WERI-Rb-1 (cell line): Measurements from ENCODE around the gene SLC39A5.
"Not testable (repeated sequence)": the region's sequence is repeated elsewhere in the genome, so short reads cannot be mapped to it uniquely, and the experiment has no call there.

Source experiments
- DNase-seq: peaks from one replicate; pipeline ENCODE4 v3.0.0-alpha.2; 2020
- H3K27ac ChIP-seq: fragments of 250-450 bp; sonication (Bioruptor Pico); 2 replicates; pipeline ENCODE4 v1.5.1; 2020; ENCODE audit warnings: mild to moderate bottlenecking, moderate library complexity
- H3K27me3 ChIP-seq: fragments of 250-450 bp; sonication (Bioruptor Pico); 2 replicates; pipeline ENCODE4 v1.5.1; 2021; ENCODE audit warnings: mild to moderate bottlenecking, low read depth, moderate library complexity; ENCODE audit not compliant: insufficient read depth, severe bottlenecking
- H3K36me3 ChIP-seq: fragments of 250-450 bp; sonication (Bioruptor Pico); 2 replicates; pipeline ENCODE4 v1.5.1; 2020; ENCODE audit warnings: mild to moderate bottlenecking, moderate library complexity
- H3K4me3 ChIP-seq: 2 replicates; pipeline ENCODE4 v1.5.1; 2011; ENCODE audit warnings: low read depth, mild to moderate bottlenecking, control low read depth, low read length
- H3K9me3 ChIP-seq: fragments of 250-450 bp; sonication (Bioruptor Pico); 2 replicates; pipeline ENCODE4 v1.5.1; 2021; ENCODE audit warnings: mild to moderate bottlenecking, moderate library complexity; ENCODE audit not compliant: severe bottlenecking
- TF ChIP-seq, protein P1 (sequence below): IDR thresholded peaks from 2 replicates; pipeline ENCODE4 v1.5.1; 2011; ENCODE audit warnings: low read depth, mild to moderate bottlenecking, control low read depth, inconsistent platforms, low read length

The SLC39A5 gene

GRCh38 chr12:56189918-56190694 is 39.7 kb upstream of the SLC39A5 start:
- peak overlapping the region; percentile 99 for H3K4me3 ChIP-seq
- TF ChIP-seq, protein P1, sequence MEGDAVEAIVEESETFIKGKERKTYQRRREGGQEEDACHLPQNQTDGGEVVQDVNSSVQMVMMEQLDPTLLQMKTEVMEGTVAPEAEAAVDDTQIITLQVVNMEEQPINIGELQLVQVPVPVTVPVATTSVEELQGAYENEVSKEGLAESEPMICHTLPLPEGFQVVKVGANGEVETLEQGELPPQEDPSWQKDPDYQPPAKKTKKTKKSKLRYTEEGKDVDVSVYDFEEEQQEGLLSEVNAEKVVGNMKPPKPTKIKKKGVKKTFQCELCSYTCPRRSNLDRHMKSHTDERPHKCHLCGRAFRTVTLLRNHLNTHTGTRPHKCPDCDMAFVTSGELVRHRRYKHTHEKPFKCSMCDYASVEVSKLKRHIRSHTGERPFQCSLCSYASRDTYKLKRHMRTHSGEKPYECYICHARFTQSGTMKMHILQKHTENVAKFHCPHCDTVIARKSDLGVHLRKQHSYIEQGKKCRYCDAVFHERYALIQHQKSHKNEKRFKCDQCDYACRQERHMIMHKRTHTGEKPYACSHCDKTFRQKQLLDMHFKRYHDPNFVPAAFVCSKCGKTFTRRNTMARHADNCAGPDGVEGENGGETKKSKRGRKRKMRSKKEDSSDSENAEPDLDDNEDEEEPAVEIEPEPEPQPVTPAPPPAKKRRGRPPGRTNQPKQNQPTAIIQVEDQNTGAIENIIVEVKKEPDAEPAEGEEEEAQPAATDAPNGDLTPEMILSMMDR: no peak

GRCh38 chr12:56190695-56191155 is 39.1 kb upstream of the SLC39A5 start:
- TF ChIP-seq, protein P1: no peak
- no peak for DNase-seq
- H3K27ac ChIP-seq: peak overlapping the region; percentile 84
- no peaks in the 10 kb centered on the region for H3K9me3 ChIP-seq
- peaks cover 23% of the 10 kb centered on the region for H3K36me3 ChIP-seq
- peak overlapping the region; percentile 99 for H3K4me3 ChIP-seq
- H3K27me3 ChIP-seq: no peaks in the 10 kb centered on the region

More at GRCh38 chr12:56189918-56190694, 39.7 kb upstream of the SLC39A5 start:
- Histone ChIP-seq H3K9me3 (no peaks in the 10 kb centered on the region), H3K27ac (peak overlapping the region; percentile 84), H3K36me3 (peaks cover 29% of the 10 kb centered on the region), H3K27me3 (no peaks in the 10 kb centered on the region)
- DNase-seq: peak; percentile 88

DNA sequence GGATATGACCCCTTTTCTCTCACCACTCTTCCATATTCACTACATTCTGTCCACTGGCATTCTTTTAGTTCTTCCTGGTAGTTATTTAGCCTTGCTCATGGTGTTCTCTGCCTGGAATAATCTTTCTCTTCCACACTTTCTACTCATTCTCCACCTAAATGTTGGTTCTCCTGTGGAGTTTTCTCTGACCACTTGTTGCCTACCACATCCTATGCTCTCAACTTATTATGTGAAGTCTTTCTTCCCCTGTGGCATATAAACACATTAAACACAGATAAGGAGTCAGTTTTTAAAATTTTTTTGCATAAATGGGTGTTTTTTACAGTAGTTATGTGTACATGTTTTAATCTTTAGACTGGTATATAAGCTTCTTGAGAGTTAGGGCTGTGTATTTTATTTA is 37.3 kb upstream of the SLC39A5 start:
- peaks cover 7% of the 10 kb centered on the region; the same call in 1 of the 2 replicates for H3K36me3 ChIP-seq
- no peak overlapping the region for H3K4me3 ChIP-seq
- no peak overlapping the region for H3K27ac ChIP-seq
- no peaks in the 10 kb centered on the region for H3K9me3 ChIP-seq
- TF ChIP-seq, protein P1: no peak
- no peak for DNase-seq
- no peaks in the 10 kb centered on the region for H3K27me3 ChIP-seq

DNA sequence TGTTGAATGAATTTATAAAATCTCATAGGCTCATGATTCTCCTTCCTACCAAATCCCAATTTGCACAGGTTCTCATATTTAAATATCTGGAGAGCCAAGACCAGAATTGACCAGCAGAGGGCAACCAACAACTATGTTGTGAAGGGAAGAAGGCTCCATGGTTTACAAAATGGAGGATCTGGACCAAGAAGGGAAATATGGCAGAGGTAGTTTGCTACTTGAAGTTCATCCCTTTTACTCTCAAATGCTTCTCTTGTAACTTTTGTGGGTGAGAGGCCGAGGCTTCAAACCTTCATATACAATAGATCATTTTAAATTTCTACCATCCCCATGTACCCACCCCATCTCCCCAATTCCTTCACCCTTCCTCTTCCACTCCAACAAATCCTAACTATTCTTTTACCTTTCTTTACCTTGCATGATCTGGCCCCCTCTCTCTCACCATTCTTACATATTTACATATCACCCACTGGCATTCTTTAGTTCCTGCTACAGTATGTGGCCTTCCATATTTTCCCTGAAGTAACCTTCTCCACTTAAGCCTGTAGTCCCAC is 36.7 kb upstream of the SLC39A5 start:
- Histone ChIP-seq H3K4me3 (no peak overlapping the region), H3K9me3 (no peaks in the 10 kb centered on the region), H3K27me3 (no peaks in the 10 kb centered on the region), H3K36me3 (peaks cover 4% of the 10 kb centered on the region; the same call in 1 of the 2 replicates), H3K27ac (no peak overlapping the region)
- TF ChIP-seq, protein P1: peak; percentile 67
- peak; percentile 78 for DNase-seq

GRCh38 chr12:56196818-56197550 is 32.9 kb upstream of the SLC39A5 start:
- not testable (repeated sequence) for DNase-seq, H3K9me3 ChIP-seq, H3K4me3 ChIP-seq, H3K36me3 ChIP-seq, H3K27me3 ChIP-seq, H3K27ac ChIP-seq
